NCI-H82 (cell line): ENCODE measurements around the gene MMP25.

Experiments
- DNase-seq: peaks from one replicate; lab custom pipeline; 2025; lab: John Stamatoyannopoulos, UW

MMP25 gene

GRCh38 chr16:3094289-3095027, 48.1 kb downstream of the MMP25 start:
- peak; percentile 67 for DNase-seq

- peak; percentile 21 for DNase-seq
Observed at GRCh38 chr16:3095869-3096268, 49.5 kb downstream of the MMP25 start.

DNA sequence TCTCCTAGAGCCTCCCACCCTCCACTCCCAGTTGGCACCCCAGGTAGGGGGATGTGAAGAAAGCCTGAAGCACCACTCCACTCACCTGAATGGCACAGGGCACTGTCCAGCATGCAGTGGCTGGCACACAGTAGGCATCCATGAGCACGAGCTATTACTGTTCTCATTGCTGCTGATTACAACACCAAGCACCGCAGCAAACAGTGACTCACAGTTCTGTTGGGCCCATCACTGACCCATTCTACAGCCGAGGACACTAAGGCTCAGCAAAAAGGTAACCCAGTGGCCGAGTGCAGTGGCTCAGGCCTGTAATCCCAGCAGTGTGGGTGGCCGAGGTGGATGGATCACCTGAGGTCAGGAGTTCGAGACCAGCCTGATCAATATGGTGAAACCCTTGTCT, 50.0 kb downstream of the MMP25 start:
- DNase-seq, result no peak

DNA sequence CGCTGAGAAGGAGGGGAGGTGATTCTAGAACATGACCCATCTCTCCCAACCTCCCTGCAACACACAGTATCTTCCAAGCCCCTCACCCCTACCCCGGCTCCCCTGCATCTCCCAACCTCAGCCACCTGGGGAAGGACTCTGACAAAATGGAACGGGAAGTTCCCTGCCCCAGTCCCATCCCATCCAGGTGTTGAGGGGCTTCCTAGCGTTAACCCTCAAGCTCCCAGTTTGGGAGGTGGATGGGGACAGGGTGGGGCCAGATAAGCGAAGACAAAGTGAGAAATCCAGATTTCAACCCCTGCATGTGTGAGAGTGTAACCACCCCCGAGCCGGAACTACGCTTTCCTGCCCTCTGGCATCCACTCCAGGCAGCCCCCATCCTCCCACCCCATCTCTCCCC, 50.9 kb downstream of the MMP25 start:
- DNase-seq, result no peak

GRCh38 chr16:3098459-3099394, 52.4 kb downstream of the MMP25 start, which contains the start of gene ZSCAN10:
Gene ZSCAN10 (minus strand): TSS chr16:3099294. CDS start chr16:3092937, 6,357 bp downstream.
- no peak for DNase-seq

GRCh38 chr16:3099395-3099731, 53.0 kb downstream of the MMP25 start:
- DNase-seq, result no peak

DNA sequence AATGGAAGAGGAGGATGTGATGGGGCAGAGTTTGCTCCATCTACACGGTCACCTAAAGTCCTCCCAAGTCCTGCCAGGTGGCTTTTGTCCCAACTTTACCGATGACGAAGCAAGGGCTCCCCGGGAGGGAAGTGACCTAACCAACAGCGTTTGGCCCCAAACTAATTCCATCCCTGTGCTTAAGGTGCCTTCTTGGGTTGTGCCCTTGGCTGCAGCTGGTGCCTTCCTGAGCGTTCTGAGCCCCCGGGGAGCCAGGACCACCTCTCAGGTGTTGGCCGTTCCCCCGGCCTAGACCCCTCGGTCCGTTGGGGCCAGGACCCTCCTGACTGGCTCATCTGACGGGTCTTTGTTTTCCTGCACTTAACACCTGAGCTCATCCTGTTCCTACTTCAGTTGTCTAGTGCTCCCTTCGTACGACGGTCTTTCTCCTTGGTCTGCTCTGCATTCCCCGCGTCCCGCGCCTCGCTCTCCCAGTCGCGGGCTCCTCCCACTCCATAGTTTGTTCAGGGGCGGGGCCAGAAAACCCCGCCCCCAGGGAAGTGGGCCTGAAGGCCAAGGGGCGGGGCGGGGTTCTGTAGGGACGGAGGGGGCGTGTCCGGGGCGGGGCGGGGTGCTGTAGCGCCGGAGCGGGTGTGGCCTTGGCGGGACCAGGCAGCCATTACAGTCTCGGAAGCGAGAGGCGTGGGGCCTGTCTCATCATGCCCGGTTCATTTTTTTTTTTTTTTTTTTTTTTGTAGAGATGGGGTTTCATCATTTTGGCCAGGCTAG, 53.6 kb downstream of the MMP25 start:
- peak; percentile 97 for DNase-seq

DNA sequence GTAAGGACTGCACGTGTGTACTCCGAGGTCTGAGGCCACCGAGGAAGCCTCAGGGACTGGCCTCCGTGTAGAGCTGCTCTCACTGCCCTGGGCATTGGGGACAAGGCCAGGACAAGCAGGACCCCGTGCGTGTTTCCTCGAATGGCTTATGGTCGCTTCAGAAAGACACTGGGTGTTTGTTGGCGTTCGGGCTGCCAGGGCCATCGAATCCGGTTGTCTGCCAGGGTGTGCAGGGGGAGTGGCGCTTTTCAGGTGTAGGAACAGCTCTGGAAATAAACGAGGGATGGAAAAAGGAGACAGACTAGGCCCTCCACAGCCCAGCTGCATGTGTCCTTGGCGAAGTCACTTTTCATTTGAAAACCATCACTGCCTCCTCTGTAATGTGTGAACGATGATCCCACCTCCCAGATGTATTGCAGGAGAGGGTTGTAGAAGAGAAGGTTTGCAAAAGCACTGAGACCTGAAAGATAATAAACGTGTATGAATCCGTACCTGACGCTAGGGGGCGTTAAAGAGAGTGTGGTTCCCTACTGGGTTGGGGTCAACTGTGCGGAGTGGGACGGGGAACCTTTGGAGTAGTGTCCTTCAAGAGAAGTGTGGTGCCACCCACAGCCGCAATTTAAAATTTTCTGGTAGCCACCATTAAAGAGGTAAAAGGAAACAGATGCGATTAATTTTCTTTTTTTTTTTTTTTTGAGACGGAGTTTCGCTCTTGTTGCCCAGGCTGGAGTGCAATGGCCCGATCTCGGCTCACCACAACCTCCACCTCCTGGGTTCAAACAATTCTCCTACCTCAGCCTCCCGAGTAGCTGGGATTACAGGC, 54.9 kb downstream of the MMP25 start:
- DNase-seq, result peak; percentile 68

- DNase-seq, result no peak
Observed at GRCh38 chr16:3101841-3102470, 55.6 kb downstream of the MMP25 start.

DNA sequence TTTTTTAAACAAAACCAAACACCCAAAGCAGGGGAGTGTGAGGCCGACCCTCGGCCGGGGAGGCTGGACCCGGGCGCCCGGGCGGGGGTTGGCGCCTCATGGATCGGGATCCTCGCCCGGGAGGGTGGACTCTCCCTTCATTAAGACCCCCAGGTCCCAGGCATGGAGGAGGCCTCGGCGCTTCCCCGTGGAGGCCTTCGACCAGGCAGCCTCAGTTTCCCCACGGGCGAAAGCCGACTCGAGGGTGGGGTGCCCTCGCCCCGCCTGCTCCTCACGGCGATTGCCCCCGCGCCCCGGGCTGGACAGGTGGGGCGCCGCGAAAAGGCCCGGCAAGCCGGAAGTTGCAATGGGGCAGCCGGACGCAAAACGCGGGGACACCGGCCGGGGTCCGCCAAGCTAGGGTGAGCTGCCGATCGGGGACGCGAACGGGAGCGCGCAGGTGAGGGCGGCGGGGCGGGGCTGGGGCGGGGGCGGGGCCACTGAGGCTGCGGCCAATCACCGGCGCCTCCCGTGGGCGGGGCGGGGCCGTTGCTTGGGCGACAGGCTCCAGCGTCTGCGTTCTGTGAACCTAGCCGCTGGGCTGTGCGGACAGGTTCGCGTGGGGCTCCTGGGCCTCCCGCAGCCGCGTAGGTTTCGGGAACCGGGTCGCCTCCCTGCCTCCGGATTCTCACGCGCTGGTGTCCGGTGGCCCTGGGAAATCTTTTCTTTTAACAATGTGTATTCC, 60.0 kb downstream of the MMP25 start:
- DNase-seq, result peak; percentile 94
